Sigmoid colon (tissue), 7 donors: ENCODE measurements around the gene ACAT2. TPM values are rescaled to one million over a fixed set of nuclear protein-coding genes. Genes with fewer than 3 reads are reported as not detected.

ENCODE experiments used
- DNase-seq: peaks from one replicate; pipeline ENCODE4 v3.0.0-alpha.2; 2019
- H3K27ac ChIP-seq, 4 donors: fragments of 200-600 bp; sonication (generic); one replicate each; pipeline ENCODE4 v1.5.1; 2016 to 2019; ENCODE audit warnings: mild to moderate bottlenecking in 1 of 4
- H3K27me3 ChIP-seq, 3 donors: fragments of 200-600 bp; sonication (generic); one replicate each; pipeline ENCODE4 v1.5.1; 2019; ENCODE audit warnings: mild to moderate bottlenecking in 1 of 3
- H3K36me3 ChIP-seq, 4 donors: fragments of 200-600 bp; sonication (generic); one replicate each; pipeline ENCODE4 v1.5.1; 2016 to 2019
- H3K4me1 ChIP-seq, 4 donors: fragments of 200-600 bp; sonication (generic); one replicate each; pipeline ENCODE4 v1.5.1; 2017 to 2019
- H3K4me3 ChIP-seq, 4 donors: fragments of 200-600 bp; sonication (generic); one replicate each; pipeline ENCODE4 v1.5.1; 2017 to 2019; ENCODE audit warnings: mild to moderate bottlenecking in 2 of 4, moderate library complexity in 1 of 4
- H3K9me3 ChIP-seq, 4 donors: fragments of 200-600 bp in 3 of 4; sonication (generic) in 3 of 4; one replicate each; pipeline versions ENCODE4 v1.5.1 to v1.6.1; 2013 to 2019
- EP300 ChIP-seq, 4 donors: sonication (generic); formaldehyde crosslinking; IDR thresholded peaks; one replicate each; pipeline ENCODE4 v1.6.1; 2017; ENCODE audit warnings: antibody characterized with exemption in 4 of 4
- POLR2A ChIP-seq, 2 donors: fragments of 450-650 bp; IDR thresholded peaks; one replicate each; pipeline ENCODE4 v1.6.1; 2016; ENCODE audit warnings: antibody characterized with exemption in 2 of 2, mild to moderate bottlenecking in 2 of 2, moderate library complexity in 2 of 2
- POLR2AphosphoS5 ChIP-seq, 4 donors: sonication (generic); formaldehyde crosslinking; IDR thresholded peaks; one replicate each; pipeline ENCODE4 v1.6.1; 2017; ENCODE audit warnings: antibody characterized with exemption in 4 of 4
- WGBS, 2 donors: extraction: QIAGEN DNeasy Blood & Tissue Kit; methylation state at CpG; one replicate each; pipeline ENCODE4 v1.1.7; 2013; 5-methylcytosine and 5-hydroxymethylcytosine counted together
- intact Hi-C: fragments of 100-400 bp; cut with DNase I; formaldehyde crosslinking; loops from one replicate; pipeline ENCODE4 v1.15.1; 2023
- polyA plus RNA-seq, 3 donors: library from polyadenylated mRNA; stranded (reverse); fragments of 200-250 nt; gene quantifications; one replicate each; pipeline ENCODE4 v1.2.3, GENCODE V29; 2013
- total RNA-seq, 4 donors: library from RNA; depleted of rRNA; stranded (reverse); fragments of >200 nt; gene quantifications; one replicate each; pipeline ENCODE4 v1.1.0, GENCODE V29; 2016
- TF ChIP-seq, protein P1 (sequence below), 4 experiments: fragments of 450-650 bp in 3 of 4; fragments of 200-600 bp in 1 of 4; IDR thresholded peaks; one replicate each; pipeline ENCODE4 v1.5.1; 2016 to 2019; ENCODE audit warnings: antibody characterized with exemption in 4 of 4, mild to moderate bottlenecking in 3 of 4, moderate library complexity in 2 of 4
- donor health status: healthy with polysubstance abuse.
- donor health status: Bipolar disorder and iron deficiency.
- donor health status: healthy.

Gene ACAT2
- total and polyA plus RNA-seq, 7 donors: 4.1 to 85.1 (median 12.1) TPM

DNA sequence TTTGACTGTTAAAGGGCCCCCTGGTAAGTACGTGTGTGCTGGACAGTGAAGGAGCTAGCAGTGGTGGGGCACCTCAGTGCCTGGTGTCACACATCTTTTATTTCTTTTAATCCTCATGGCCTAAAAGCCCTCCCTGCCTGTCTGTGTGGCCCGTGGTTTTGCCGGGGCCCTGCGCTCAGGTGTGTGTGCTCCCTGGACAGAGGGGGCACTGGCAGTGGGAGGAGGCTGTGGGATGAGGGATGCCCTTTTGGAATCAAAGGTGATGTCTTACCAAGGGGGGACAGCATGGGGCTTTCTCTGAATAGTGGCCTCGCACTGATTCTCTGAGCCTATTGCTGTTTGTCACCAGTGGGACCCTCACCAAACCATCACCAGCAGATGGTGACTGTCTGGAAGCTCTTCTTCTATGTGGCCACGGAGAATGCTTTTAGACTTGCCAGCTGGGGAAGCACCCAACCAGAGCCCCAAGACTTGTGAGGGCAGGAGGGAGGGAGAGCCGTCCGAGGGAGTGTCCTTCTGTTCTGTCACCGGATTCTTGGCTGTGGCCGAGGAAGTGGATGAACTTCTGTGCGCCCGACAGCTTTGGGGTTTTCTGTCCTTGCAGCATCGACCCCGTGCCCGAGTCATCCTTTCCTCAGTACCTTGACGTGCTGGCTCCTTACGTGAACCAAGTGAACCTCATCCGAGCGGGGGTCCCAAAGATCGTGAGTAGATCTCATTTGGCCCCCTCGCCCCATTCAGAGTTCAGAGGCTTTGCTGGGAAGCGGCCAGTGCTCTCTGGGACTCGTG, 56.3 kb downstream of the ACAT2 start:
- Histone ChIP-seq H3K36me3 (no peaks in the 10 kb centered on the region), H3K27me3 (no peaks in the 10 kb centered on the region), H3K9me3 (no peaks in the 10 kb centered on the region), H3K27ac (no peak overlapping the region), H3K4me3 (no peak overlapping the region), H3K4me1 (no peaks in the 10 kb centered on the region)
- whole genome bisulfite sequencing, 2 donors: 89 to 93% methylated on average over 23 of the region's 23 CpGs
- TF ChIP-seq POLR2A (IDR thresholded peaks at IDR 0.05): no peak
- no peak for TF ChIP-seq EP300 (IDR thresholded peaks at IDR 0.05)
- TF ChIP-seq, protein P1, sequence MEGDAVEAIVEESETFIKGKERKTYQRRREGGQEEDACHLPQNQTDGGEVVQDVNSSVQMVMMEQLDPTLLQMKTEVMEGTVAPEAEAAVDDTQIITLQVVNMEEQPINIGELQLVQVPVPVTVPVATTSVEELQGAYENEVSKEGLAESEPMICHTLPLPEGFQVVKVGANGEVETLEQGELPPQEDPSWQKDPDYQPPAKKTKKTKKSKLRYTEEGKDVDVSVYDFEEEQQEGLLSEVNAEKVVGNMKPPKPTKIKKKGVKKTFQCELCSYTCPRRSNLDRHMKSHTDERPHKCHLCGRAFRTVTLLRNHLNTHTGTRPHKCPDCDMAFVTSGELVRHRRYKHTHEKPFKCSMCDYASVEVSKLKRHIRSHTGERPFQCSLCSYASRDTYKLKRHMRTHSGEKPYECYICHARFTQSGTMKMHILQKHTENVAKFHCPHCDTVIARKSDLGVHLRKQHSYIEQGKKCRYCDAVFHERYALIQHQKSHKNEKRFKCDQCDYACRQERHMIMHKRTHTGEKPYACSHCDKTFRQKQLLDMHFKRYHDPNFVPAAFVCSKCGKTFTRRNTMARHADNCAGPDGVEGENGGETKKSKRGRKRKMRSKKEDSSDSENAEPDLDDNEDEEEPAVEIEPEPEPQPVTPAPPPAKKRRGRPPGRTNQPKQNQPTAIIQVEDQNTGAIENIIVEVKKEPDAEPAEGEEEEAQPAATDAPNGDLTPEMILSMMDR (IDR thresholded peaks at IDR 0.05): no peak
- no peak for TF ChIP-seq POLR2AphosphoS5 (IDR thresholded peaks at IDR 0.05)
- intact Hi-C loops: no loop called here
- DNase-seq: no peak

DNA sequence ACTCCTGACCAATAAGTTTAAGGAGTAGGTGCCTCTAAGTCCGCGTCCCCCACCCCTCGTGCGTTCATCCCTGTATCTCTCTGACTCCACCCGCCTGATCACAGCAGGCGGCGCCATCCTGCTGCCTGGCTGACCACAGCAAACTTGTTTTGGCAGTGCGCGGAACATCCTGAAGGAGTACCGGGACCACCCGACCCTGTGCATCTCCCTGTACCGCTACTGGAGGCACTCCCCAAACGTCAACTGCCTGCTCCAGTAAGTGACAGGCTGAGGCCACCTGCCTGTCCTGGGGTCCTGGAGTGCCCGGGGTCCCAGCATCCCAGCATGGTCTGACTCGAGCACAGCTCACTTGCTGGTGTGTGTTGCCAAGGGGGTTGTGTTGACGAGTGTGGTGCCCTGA, 57.3 kb downstream of the ACAT2 start:
- intact Hi-C loops: no loop called here
- Histone ChIP-seq H3K27me3 (no peaks in the 10 kb centered on the region), H3K36me3 (no peaks in the 10 kb centered on the region), H3K27ac (no peak overlapping the region), H3K4me1 (no peaks in the 10 kb centered on the region), H3K4me3 (no peak overlapping the region), H3K9me3 (no peaks in the 10 kb centered on the region)
- no peak for DNase-seq
- 89 to 92% methylated on average over 16 of the region's 16 CpGs for WGBS, 2 donors
- TF ChIP-seq POLR2AphosphoS5 (IDR thresholded peaks at IDR 0.05): no peak
- TF ChIP-seq, protein P1 (IDR thresholded peaks at IDR 0.05): no peak

GRCh38 chr6:159819932-159820640, 58.2 kb downstream of the ACAT2 start:
- no peaks in the 10 kb centered on the region for H3K36me3 ChIP-seq
- H3K4me3 ChIP-seq: no peak overlapping the region
- H3K9me3 ChIP-seq: no peaks in the 10 kb centered on the region
- WGBS, 2 donors: 50 to 71% methylated on average over 28 of the region's 28 CpGs
- no peak for DNase-seq
- intact Hi-C loops: no loop called here
- no peaks in the 10 kb centered on the region for H3K4me1 ChIP-seq
- TF ChIP-seq POLR2AphosphoS5 (IDR thresholded peaks at IDR 0.05): no peak
- no peak for TF ChIP-seq POLR2A (IDR thresholded peaks at IDR 0.05)
- TF ChIP-seq, protein P1 (IDR thresholded peaks at IDR 0.05): no peak
- no peak for TF ChIP-seq EP300 (IDR thresholded peaks at IDR 0.05)
- no peaks in the 10 kb centered on the region for H3K27me3 ChIP-seq
- no peak overlapping the region for H3K27ac ChIP-seq

- no peak for DNase-seq
- Histone ChIP-seq H3K27ac (no peak overlapping the region), H3K4me1 (no peaks in the 10 kb centered on the region), H3K27me3 (no peaks in the 10 kb centered on the region), H3K36me3 (no peaks in the 10 kb centered on the region), H3K4me3 (no peak overlapping the region), H3K9me3 (no peaks in the 10 kb centered on the region)
- intact Hi-C loops: no loop called here
- 62 to 83% methylated on average over 11 of the region's 11 CpGs for WGBS, 2 donors
- no peak for TF ChIP-seq POLR2A (IDR thresholded peaks at IDR 0.05)
- no peak for TF ChIP-seq EP300 (IDR thresholded peaks at IDR 0.05)
- TF ChIP-seq, protein P1 (IDR thresholded peaks at IDR 0.05): no peak
- no peak for TF ChIP-seq POLR2AphosphoS5 (IDR thresholded peaks at IDR 0.05)
These were observed 59.3 kb downstream of the ACAT2 start for GRCh38 chr6:159821122-159821521.
